ENCODE results near the gene MLST8.

Gene MLST8

GRCh38 chr16:2229632-2230250 lies 24.5 kb downstream of the MLST8 start:
- H3K9ac ChIP-seq (ENCODE audit: insufficient read length, low read depth), result no peak overlapping the region
- TF ChIP-seq ZNF274 (IDR thresholded peaks at IDR 0.05; ENCODE audit: low read depth, low read length) (no peak), SUZ12 (IDR thresholded peaks at IDR 0.05; ENCODE audit: extremely low read depth, insufficient read depth, insufficient read length) (no peak), YY1 (IDR thresholded peaks at IDR 0.05; ENCODE audit: insufficient read depth, insufficient read length) (no peak)
- H3K4me1 ChIP-seq (ENCODE audit: insufficient read depth, insufficient read length), result peaks cover 14% of the 10 kb centered on the region
- no peaks in the 10 kb centered on the region for H3K9me3 ChIP-seq (ENCODE audit: insufficient read depth, low read length)
- no peak for DNase-seq (ENCODE audit: low read depth, low spot score)
- H3K27me3 ChIP-seq (ENCODE audit: insufficient read depth, insufficient read length), result no peaks in the 10 kb centered on the region
- no peak overlapping the region for H3K4me3 ChIP-seq (ENCODE audit: insufficient read length, low read depth)
- H3K36me3 ChIP-seq (ENCODE audit: insufficient read depth, insufficient read length, low read length), result peaks cover 86% of the 10 kb centered on the region

- peaks cover 15% of the 10 kb centered on the region for H3K4me1 ChIP-seq (ENCODE audit: insufficient read depth, insufficient read length)
- no peak for DNase-seq (ENCODE audit: low read depth, low spot score)
- TF ChIP-seq YY1 (IDR thresholded peaks at IDR 0.05; ENCODE audit: insufficient read depth, insufficient read length), result no peak
- no peak for TF ChIP-seq SUZ12 (IDR thresholded peaks at IDR 0.05; ENCODE audit: extremely low read depth, insufficient read depth, insufficient read length)
- no peak for TF ChIP-seq ZNF274 (IDR thresholded peaks at IDR 0.05; ENCODE audit: low read depth, low read length)
- H3K36me3 ChIP-seq (ENCODE audit: insufficient read depth, insufficient read length, low read length), result peaks cover 88% of the 10 kb centered on the region
- H3K9ac ChIP-seq (ENCODE audit: insufficient read length, low read depth), result no peak overlapping the region
- no peak overlapping the region for H3K4me3 ChIP-seq (ENCODE audit: insufficient read length, low read depth)
- no peaks in the 10 kb centered on the region for H3K9me3 ChIP-seq (ENCODE audit: insufficient read depth, low read length)
- H3K27me3 ChIP-seq (ENCODE audit: insufficient read depth, insufficient read length), result no peaks in the 10 kb centered on the region
Observed at GRCh38 chr16:2230376-2230775, 25.1 kb downstream of the MLST8 start.

- no peak for DNase-seq (ENCODE audit: low read depth, low spot score)
- Histone ChIP-seq H3K4me3 (ENCODE audit: insufficient read length, low read depth) (no peak overlapping the region), H3K9me3 (ENCODE audit: insufficient read depth, low read length) (no peaks in the 10 kb centered on the region), H3K4me1 (ENCODE audit: insufficient read depth, insufficient read length) (peaks cover 18% of the 10 kb centered on the region), H3K9ac (ENCODE audit: insufficient read length, low read depth) (no peak overlapping the region), H3K27me3 (ENCODE audit: insufficient read depth, insufficient read length) (no peaks in the 10 kb centered on the region), H3K36me3 (ENCODE audit: insufficient read depth, insufficient read length, low read length) (peaks cover 92% of the 10 kb centered on the region)
- TF ChIP-seq YY1 (IDR thresholded peaks at IDR 0.05; ENCODE audit: insufficient read depth, insufficient read length), result no peak
- no peak for TF ChIP-seq ZNF274 (IDR thresholded peaks at IDR 0.05; ENCODE audit: low read depth, low read length)
- TF ChIP-seq SUZ12 (IDR thresholded peaks at IDR 0.05; ENCODE audit: extremely low read depth, insufficient read depth, insufficient read length), result no peak
Observed at GRCh38 chr16:2231016-2231931, 26.0 kb downstream of the MLST8 start.

GRCh38 chr16:2232094-2232990 lies 27.1 kb downstream of the MLST8 start:
- Histone ChIP-seq H3K9me3 (ENCODE audit: insufficient read depth, low read length) (no peaks in the 10 kb centered on the region), H3K36me3 (ENCODE audit: insufficient read depth, insufficient read length, low read length) (peaks cover 86% of the 10 kb centered on the region), H3K4me3 (ENCODE audit: insufficient read length, low read depth) (no peak overlapping the region), H3K27me3 (ENCODE audit: insufficient read depth, insufficient read length) (no peaks in the 10 kb centered on the region), H3K9ac (ENCODE audit: insufficient read length, low read depth) (no peak overlapping the region), H3K4me1 (ENCODE audit: insufficient read depth, insufficient read length) (peaks cover 22% of the 10 kb centered on the region)
- DNase-seq (ENCODE audit: low read depth, low spot score), result no peak
- TF ChIP-seq YY1 (IDR thresholded peaks at IDR 0.05; ENCODE audit: insufficient read depth, insufficient read length), result no peak
- TF ChIP-seq SUZ12 (IDR thresholded peaks at IDR 0.05; ENCODE audit: extremely low read depth, insufficient read depth, insufficient read length), result no peak
- no peak for TF ChIP-seq ZNF274 (IDR thresholded peaks at IDR 0.05; ENCODE audit: low read depth, low read length)

- Histone ChIP-seq H3K36me3 (ENCODE audit: insufficient read depth, insufficient read length, low read length) (peaks cover 88% of the 10 kb centered on the region), H3K9ac (ENCODE audit: insufficient read length, low read depth) (no peak overlapping the region), H3K4me1 (ENCODE audit: insufficient read depth, insufficient read length) (peaks cover 22% of the 10 kb centered on the region), H3K4me3 (ENCODE audit: insufficient read length, low read depth) (no peak overlapping the region), H3K9me3 (ENCODE audit: insufficient read depth, low read length) (no peaks in the 10 kb centered on the region), H3K27me3 (ENCODE audit: insufficient read depth, insufficient read length) (no peaks in the 10 kb centered on the region)
- TF ChIP-seq YY1 (IDR thresholded peaks at IDR 0.05; ENCODE audit: insufficient read depth, insufficient read length) (no peak), SUZ12 (IDR thresholded peaks at IDR 0.05; ENCODE audit: extremely low read depth, insufficient read depth, insufficient read length) (no peak), ZNF274 (IDR thresholded peaks at IDR 0.05; ENCODE audit: low read depth, low read length) (no peak)
- no peak for DNase-seq (ENCODE audit: low read depth, low spot score)
Observed at GRCh38 chr16:2233046-2233775, 28.0 kb downstream of the MLST8 start.

All from NT2/D1 (cell line).